ENCODE results near the gene KSR1.

DNA sequence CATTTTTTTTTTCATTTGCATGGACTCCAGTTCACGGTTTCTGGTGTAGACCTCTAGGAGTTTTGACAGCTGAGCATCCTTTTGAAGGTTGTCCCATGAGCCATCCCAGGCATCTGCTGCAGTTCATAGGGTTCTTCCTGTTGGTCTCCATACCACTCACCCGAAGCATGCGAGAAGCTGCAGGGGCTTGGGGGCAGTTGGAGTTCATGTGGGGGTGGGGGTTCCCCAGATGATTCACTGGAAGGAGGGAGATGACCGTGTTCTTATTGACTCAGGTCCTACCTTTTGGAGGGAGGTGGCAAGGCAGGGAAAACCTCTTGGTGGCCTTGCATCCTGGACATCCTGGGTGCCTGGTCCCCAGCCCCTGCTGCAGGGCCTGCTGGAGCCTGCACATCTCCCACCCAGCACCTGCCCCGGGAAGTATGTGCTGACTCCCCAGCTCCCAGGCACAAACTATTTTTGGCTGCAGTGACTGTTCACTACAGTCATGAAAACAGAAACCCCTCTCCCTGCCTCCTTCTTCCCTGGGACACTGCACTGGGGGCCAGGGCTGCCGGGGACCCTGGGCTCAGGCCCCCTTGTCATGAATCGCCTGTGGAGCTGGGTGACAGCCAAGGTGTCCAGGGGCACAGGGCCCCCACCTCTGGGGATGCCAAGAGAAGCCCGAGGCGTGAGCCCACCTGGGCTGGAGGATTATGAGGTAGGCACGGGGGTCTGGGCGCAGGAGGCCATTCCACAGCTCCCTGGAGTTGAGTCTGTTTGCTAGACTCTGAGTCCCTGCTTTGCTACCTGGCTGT is 109.8 kb downstream of the KSR1 start:
- TF ChIP-seq SP1 (IDR thresholded peaks at IDR 0.05) (no peak), L3MBTL2 (conservative IDR thresholded peaks at IDR 0.05) (no peak), BHLHE40 (IDR thresholded peaks at IDR 0.05; ENCODE audit: borderline replicate concordance) (no peak), LEF1 (IDR thresholded peaks at IDR 0.05; ENCODE audit: borderline replicate concordance) (no peak)
